ENCODE results near the gene SLC52A3. TPM values are rescaled to one million over a fixed set of nuclear protein-coding genes. Genes with fewer than 3 reads are reported as not detected.

Gene SLC52A3
- total RNA-seq, 3 donors from 2014 or later, result 12.0 to 48.6 (median 15.4) TPM

- no peak for TF ChIP-seq CTCF (IDR thresholded peaks at IDR 0.05)
- Histone ChIP-seq H3K9me3 (no peaks in the 10 kb centered on the region), H3K36me3 (ENCODE audit: low read depth) (no peaks in the 10 kb centered on the region), H3K4me1 (ENCODE audit: low read depth) (no peaks in the 10 kb centered on the region), H3K4me3 (no peak overlapping the region)
- intact Hi-C loops (cut with DNase I, micrococcal nuclease), result no loop called here
- DNase-seq (no peak), ATAC-seq (no peak)
These were observed 13.4 kb downstream of the SLC52A3 start for GRCh38 chr20:754904-755303.

GRCh38 chr20:753897-754635 lies 14.2 kb downstream of the SLC52A3 start:
- no peak for ATAC-seq

GRCh38 chr20:753136-753535 lies 15.2 kb downstream of the SLC52A3 start:
- DNase-seq, result no peak
- H3K4me3 ChIP-seq, result no peak overlapping the region
- no peak for ATAC-seq
- no peaks in the 10 kb centered on the region for H3K4me1 ChIP-seq (ENCODE audit: low read depth)
- H3K9me3 ChIP-seq, result no peaks in the 10 kb centered on the region
- no peaks in the 10 kb centered on the region for H3K36me3 ChIP-seq (ENCODE audit: low read depth)
- intact Hi-C loops (cut with DNase I, micrococcal nuclease), result no loop called here
- no peak for TF ChIP-seq CTCF (IDR thresholded peaks at IDR 0.05)

More at GRCh38 chr20:753897-754635, 14.2 kb downstream of the SLC52A3 start:
- H3K36me3 ChIP-seq (ENCODE audit: low read depth), result no peaks in the 10 kb centered on the region
- H3K4me1 ChIP-seq (ENCODE audit: low read depth), result no peaks in the 10 kb centered on the region
- no peaks in the 10 kb centered on the region for H3K9me3 ChIP-seq
- intact Hi-C loops (cut with DNase I, micrococcal nuclease), result no loop called here
- no peak for DNase-seq
- H3K4me3 ChIP-seq, result no peak overlapping the region
- TF ChIP-seq CTCF (IDR thresholded peaks at IDR 0.05), result no peak

- ATAC-seq (no peak), DNase-seq (no peak)
- Histone ChIP-seq H3K4me3 (no peak overlapping the region), H3K9me3 (no peaks in the 10 kb centered on the region), H3K36me3 (ENCODE audit: low read depth) (no peaks in the 10 kb centered on the region), H3K4me1 (ENCODE audit: low read depth) (no peaks in the 10 kb centered on the region)
- no peak for TF ChIP-seq CTCF (IDR thresholded peaks at IDR 0.05)
- intact Hi-C loops (cut with DNase I, micrococcal nuclease), result no loop called here
These were observed 16.0 kb downstream of the SLC52A3 start for GRCh38 chr20:752291-752690.

- TF ChIP-seq CTCF (IDR thresholded peaks at IDR 0.05), result no peak
- no peaks in the 10 kb centered on the region for H3K9me3 ChIP-seq
- no peaks in the 10 kb centered on the region for H3K4me1 ChIP-seq (ENCODE audit: low read depth)
- ATAC-seq (no peak), DNase-seq (no peak)
- H3K36me3 ChIP-seq (ENCODE audit: low read depth), result no peaks in the 10 kb centered on the region
- intact Hi-C loops (cut with DNase I, micrococcal nuclease), result no loop called here
- no peak overlapping the region for H3K4me3 ChIP-seq
These were observed 16.5 kb downstream of the SLC52A3 start for GRCh38 chr20:751761-752160.
